Thyroid gland (tissue), 4 donors: Measurements from ENCODE around the gene MZT2A. TPM values are rescaled to one million over a fixed set of nuclear protein-coding genes. Genes with fewer than 3 reads are reported as not detected.
"Not testable (repeated sequence)": the region's sequence is repeated elsewhere in the genome, so short reads cannot be mapped to it uniquely, and the experiment has no call there.

Experiments used
- DNase-seq, 2 donors: peaks; one replicate each; pipeline ENCODE4 v3.0.0-alpha.2; 2019
- H3K27ac ChIP-seq, 3 donors: fragments of 200-600 bp; sonication (generic); 1 replicate in 2 of 3; 2 replicates in 1 of 3; pipeline ENCODE4 v1.5.1; 2016 to 2019; ENCODE audit warnings: mild to moderate bottlenecking in 1 of 3, moderate library complexity in 1 of 3
- H3K27me3 ChIP-seq: fragments of 200-600 bp; sonication (generic); one replicate; pipeline ENCODE4 v1.5.1; 2019
- H3K36me3 ChIP-seq, 2 donors: fragments of 200-600 bp; sonication (generic); one replicate each; pipeline ENCODE4 v1.5.1; 2016 to 2019
- H3K4me1 ChIP-seq, 2 donors: fragments of 200-600 bp; sonication (generic); one replicate each; pipeline ENCODE4 v1.5.1; 2017 to 2019
- H3K4me3 ChIP-seq, 3 donors: fragments of 200-600 bp; sonication (generic); replicated peaks in 1 of 3; 1 replicate in 2 of 3; 2 replicates in 1 of 3; pipeline ENCODE4 v1.5.1; 2016; ENCODE audit warnings: mild to moderate bottlenecking in 1 of 3
- H3K9me3 ChIP-seq: fragments of 200-600 bp; sonication (generic); one replicate; pipeline ENCODE4 v1.5.1; 2017
- CTCF ChIP-seq, 6 experiments: fragments of 200-600 bp in 3 of 6; fragments of 450-650 bp in 3 of 6; sonication (generic) in 3 of 6; IDR thresholded peaks; one replicate each; pipeline ENCODE4 v1.5.1; 2016 to 2019; ENCODE audit warnings: antibody characterized with exemption in 6 of 6, mild to moderate bottlenecking in 2 of 6, inconsistent platforms in 1 of 6, moderate library complexity in 1 of 6
- POLR2A ChIP-seq, 2 donors: fragments of 450-650 bp; IDR thresholded peaks; one replicate each; pipeline ENCODE4 v1.6.1; 2017; ENCODE audit warnings: antibody characterized with exemption in 2 of 2, mild to moderate bottlenecking in 2 of 2, moderate library complexity in 1 of 2
- WGBS, 2 donors: methylation state at CpG; one replicate each; pipeline ENCODE4 v1.1.5; 2017; 5-methylcytosine and 5-hydroxymethylcytosine counted together
- intact Hi-C: fragments of 100-400 bp; cut with DNase I; formaldehyde crosslinking; loops from one replicate; pipeline ENCODE4 v1.15.1; 2023
- total RNA-seq, 4 donors: library from RNA; depleted of rRNA; stranded (reverse); fragments of >200 nt; gene quantifications; one replicate each; pipeline ENCODE4 v1.2.3, GENCODE V29; 2016

MZT2A gene
- total RNA-seq, 4 donors from 2014 or later: 60.6 to 116 (median 91.8) TPM

GRCh38 chr2:131530626-131531344 is 38.6 kb upstream of the MZT2A start:
- 100% methylated on average over 1 of the region's 22 CpGs; no CpG with 5 or more reads in 1 of the 2 donors for WGBS, 2 donors

GRCh38 chr2:131529864-131530445 is 37.8 kb upstream of the MZT2A start:
- H3K9me3 ChIP-seq, H3K27me3 ChIP-seq, H3K4me3 ChIP-seq, H3K4me1 ChIP-seq, H3K27ac ChIP-seq, DNase-seq, intact Hi-C loops, H3K36me3 ChIP-seq: not testable (repeated sequence)
- WGBS, 2 donors: 95 to 100% methylated on average over 1 to 4 of the region's 5 CpGs

More at GRCh38 chr2:131530626-131531344, 38.6 kb upstream of the MZT2A start:
- H3K27me3 ChIP-seq, H3K27ac ChIP-seq, H3K9me3 ChIP-seq, H3K36me3 ChIP-seq, H3K4me3 ChIP-seq, intact Hi-C loops, H3K4me1 ChIP-seq, DNase-seq: not testable (repeated sequence)

- H3K4me3 ChIP-seq, DNase-seq: not testable (repeated sequence)
- WGBS, 2 donors: 71 to 79% methylated on average over 18 to 19 of the region's 26 CpGs
Observed at GRCh38 chr2:131528981-131529863, 37.0 kb upstream of the MZT2A start.

GRCh38 chr2:131527131-131528001 is 35.2 kb upstream of the MZT2A start, which contains the start of gene CCDC74A:
CCDC74A (plus strand) TSS chr2:131527888; CDS start chr2:131527971, 83 bp downstream.
- H3K27ac ChIP-seq, H3K9me3 ChIP-seq, intact Hi-C loops, H3K36me3 ChIP-seq, H3K27me3 ChIP-seq, H3K4me1 ChIP-seq: not testable (repeated sequence)
- peak; percentile 81 to 83 for DNase-seq
- TF ChIP-seq POLR2A (IDR thresholded peaks at IDR 0.05): peak in 1 of 2 donors; percentile 20
- 51 to 52% methylated on average over 26 of the region's 47 CpGs for WGBS, 2 donors
- H3K4me3 ChIP-seq: peak within 1 kb of the TSS in 2 of 3 donors; percentile 8 to 21

More at GRCh38 chr2:131528981-131529863, 37.0 kb upstream of the MZT2A start:
- H3K9me3 ChIP-seq, H3K36me3 ChIP-seq, H3K27ac ChIP-seq, H3K27me3 ChIP-seq, intact Hi-C loops, H3K4me1 ChIP-seq: not testable (repeated sequence)

GRCh38 chr2:131525256-131525655 is 33.1 kb upstream of the MZT2A start:
- H3K27ac ChIP-seq, H3K4me3 ChIP-seq, DNase-seq, H3K27me3 ChIP-seq, H3K9me3 ChIP-seq, intact Hi-C loops, H3K36me3 ChIP-seq, H3K4me1 ChIP-seq: not testable (repeated sequence)
- 89% methylated on average over 2 of the region's 2 CpGs for WGBS, 2 donors

- H3K36me3 ChIP-seq: peaks cover 14 to 15% of the 10 kb centered on the region in 2 donors
- DNase-seq: no peak
- no peaks in the 10 kb centered on the region for H3K4me1 ChIP-seq
- H3K27ac ChIP-seq: no peak overlapping the region
- WGBS, 2 donors: 89 to 92% methylated on average over 20 of the region's 20 CpGs
- H3K9me3 ChIP-seq: no peaks in the 10 kb centered on the region
- no peaks in the 10 kb centered on the region for H3K27me3 ChIP-seq
- intact Hi-C loops: no loop called here
- no peak overlapping the region for H3K4me3 ChIP-seq
- TF ChIP-seq CTCF (IDR thresholded peaks at IDR 0.05) (no peak), POLR2A (IDR thresholded peaks at IDR 0.05) (no peak)
Observed at GRCh38 chr2:131521961-131522781, 30.0 kb upstream of the MZT2A start.

GRCh38 chr2:131521524-131521923 is 29.3 kb upstream of the MZT2A start:
- H3K4me3 ChIP-seq, intact Hi-C loops, H3K27me3 ChIP-seq, H3K27ac ChIP-seq, H3K4me1 ChIP-seq, DNase-seq, H3K9me3 ChIP-seq: not testable (repeated sequence)
- H3K36me3 ChIP-seq: peaks cover 14 to 15% of the 10 kb centered on the region in 2 donors
- 79 to 91% methylated on average over 5 to 6 of the region's 6 CpGs for WGBS, 2 donors
